Stimulated activated CD8-positive, alpha-beta memory T cell treated with anti-CD3 and anti-CD28 coated beads, Interleukin-7, amount 100 ng/mL, for 4 hours (primary cell): Measurements from ENCODE around the gene ITGA1.

Experiments
- DNase-seq, 2 donors: peaks; one replicate each; pipeline ENCODE4 v3.0.0-alpha.2; 2020; ENCODE audit warnings: low read depth in 2 of 2

ITGA1 gene

DNA sequence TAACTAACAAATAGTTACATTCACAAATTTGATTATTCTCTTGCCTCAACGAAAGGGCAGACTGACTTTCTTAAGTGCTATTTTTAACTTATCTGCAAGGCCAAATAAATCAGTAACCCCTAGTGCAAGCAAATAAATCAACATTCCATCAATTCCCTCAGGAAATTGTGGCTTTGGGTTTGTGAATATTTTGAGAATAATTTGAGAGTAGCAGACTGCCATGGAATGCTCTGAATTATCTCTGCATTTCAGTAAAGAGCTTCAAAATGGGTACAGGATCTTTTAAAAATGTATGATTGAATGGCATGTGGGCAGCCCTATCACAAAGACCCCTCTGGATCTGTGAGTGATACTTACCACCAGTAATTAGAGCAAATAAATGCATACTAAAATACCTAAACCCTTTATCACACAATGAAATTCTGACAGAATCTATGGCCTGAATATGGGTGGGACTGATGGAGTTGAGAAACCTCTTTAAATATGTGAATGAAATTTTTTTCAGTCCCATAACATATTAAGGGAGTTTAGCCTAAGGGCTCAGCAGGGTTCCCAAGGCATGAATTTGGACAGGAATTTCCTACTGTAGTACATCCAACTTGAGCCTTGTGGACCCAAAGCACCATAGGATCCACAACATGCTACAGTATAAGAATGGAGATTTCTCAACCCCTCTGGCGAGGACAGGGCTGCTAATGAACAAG, 109.0 kb downstream of the ITGA1 start:
- DNase-seq = no peak

DNA sequence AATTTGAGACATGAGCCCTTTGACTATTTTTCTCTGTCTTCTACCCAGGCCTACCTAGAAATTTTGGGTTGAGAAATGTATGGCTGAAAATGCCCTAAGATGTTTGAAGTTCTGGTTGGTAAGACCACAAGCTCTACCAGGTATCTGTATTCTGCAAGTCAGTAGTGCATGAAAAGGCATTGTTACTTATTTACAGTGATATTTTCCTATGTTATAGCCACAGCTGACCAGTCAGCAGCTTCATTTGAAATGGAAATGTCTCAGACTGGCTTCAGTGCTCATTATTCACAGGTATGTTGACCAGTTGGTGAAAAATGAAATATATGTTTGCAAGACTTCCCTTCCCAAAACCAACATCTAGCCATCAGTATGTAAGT, 109.5 kb downstream of the ITGA1 start:
- no peak for DNase-seq

DNA sequence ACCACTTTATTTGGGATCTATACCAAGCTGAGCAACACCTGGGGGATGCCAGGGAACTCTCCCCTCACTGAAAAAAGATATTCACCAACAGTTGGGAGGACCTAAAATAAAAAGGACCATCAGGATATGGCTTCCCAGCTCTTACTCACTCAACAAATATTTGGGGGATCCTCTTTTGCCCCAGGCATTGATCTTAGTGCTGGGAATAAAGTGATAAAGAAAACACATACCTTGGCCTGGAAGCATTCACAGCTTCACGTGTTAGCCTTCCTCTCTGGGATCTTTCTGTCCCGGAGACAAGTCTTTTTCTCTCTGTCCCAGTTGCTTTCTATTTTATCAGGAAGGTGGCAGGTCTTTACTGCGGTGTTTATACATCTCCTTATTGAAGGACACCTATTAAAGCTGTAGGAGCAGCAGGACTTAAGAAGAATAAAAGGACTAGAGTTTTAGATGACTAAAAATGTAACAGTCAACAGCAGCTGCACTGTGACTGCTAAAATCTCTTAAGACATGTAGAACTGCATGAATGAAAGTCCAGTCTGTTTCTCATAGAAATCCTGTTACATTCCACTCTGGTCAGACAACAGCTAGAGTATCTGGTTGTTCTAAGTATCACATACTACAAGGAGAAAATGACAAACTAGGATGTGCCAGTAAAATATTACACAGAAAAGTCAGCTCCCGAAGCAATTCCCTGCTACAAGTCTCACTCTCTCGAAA, 111.4 kb downstream of the ITGA1 start:
- no peak for DNase-seq

DNA sequence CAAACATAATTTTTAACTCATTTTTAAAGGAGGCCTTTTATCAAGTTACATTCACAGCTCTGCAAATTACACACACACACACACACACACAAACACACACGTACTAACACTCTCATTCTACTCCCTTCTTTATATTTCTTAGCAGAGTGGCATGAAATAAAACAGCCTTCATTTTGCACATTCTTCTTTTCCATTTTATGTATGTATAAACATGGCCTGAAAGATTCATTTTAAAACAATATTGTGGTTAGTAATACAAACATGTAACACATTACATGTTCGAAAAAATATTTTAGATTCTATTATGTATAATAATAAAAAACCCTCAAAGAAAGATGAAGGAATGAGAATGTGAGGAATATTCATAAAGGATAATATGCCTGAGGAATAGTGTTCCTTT, 115.4 kb downstream of the ITGA1 start:
- no peak for DNase-seq

DNA sequence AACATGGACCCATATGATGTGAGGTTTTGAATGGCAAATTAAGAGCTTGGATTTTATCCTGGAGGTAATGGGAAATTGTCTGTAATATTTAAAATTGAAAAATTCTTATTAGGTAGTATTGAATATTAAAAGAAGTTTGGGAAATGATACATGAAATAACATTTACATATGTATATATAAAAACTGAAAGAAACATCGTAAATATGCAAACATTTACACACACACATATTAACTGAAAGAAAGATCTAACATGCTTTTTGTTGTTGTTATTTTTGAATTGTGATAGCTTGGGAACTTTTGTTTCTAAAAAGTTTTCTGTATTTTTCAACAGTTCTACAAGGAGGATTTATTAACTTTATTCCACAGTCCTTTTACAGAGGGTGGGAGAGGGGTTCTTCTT, 118.6 kb downstream of the ITGA1 start:
- no peak for DNase-seq

GRCh38 chr5:52906845-52907244, 119.1 kb downstream of the ITGA1 start:
- no peak for DNase-seq

DNA sequence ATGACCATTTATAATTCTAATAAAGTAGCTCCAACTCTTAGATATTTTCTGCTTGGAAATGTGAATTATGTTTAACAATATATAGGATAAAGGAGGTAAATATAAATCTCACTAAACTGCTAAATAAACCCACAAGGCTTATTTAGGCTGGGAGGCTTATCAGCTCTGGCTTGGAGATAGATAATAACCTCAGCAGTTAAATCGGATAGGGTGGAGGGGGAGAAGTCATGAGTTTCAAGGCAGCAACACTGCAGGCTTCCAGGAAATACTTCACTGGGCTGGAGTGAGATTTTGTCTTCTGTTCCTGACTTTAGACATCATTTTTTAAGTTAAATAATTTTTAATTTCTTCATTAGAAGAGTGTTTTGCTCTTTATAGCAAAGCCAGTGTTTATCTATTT, 121.5 kb downstream of the ITGA1 start:
- DNase-seq = no peak

- DNase-seq = no peak
Observed at GRCh38 chr5:52910071-52910470, 122.4 kb downstream of the ITGA1 start.

DNA sequence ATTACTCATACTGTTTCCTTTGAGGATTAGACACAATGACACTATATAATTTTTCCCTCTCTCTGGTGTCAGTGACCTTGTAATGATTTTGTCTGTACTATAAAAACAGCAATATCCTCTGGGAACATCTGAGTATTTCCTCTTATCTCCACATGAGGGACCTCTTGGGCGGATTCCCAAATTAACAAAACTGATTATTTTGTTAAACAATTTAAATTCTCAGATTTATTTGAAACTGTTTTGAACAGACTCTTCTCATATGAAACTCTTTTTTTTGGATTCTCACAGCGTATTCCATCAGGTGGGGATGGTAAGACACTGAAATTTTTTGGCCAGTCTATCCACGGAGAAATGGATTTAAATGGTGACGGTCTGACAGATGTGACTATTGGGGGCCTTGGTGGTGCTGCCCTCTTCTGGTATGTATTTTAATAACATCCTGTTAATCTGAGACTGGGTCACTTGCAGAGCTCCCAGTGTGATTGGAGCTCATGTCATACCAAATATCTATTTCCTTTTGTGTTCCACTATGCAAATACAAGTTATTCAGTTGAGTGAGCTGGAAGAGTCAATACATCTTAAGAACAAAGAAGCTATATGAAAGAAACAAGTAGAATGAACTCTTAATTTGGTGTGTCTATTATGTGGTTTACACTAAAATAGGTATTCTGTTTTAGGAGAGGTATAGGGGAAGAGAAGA, 127.6 kb downstream of the ITGA1 start:
- peak in 1 of 2 donors; percentile 11 for DNase-seq

DNA sequence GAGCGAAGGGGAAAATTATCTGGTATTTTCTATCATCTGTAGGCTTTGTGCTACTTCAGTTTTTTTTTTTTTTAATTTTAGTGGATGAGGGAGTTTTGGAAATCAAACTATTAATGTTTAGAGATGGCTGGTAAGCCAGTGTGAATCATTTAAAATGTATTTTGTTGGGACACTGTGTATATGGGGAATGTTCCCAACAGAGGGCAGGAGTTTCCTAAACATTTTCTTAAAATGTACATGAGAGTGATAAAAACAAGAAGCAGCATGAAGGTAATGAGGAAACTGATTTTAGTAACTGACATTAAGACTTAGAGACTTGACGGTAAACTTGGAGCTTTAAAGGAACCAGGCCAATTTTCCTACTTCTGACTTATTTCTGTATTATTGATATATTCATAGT, 133.2 kb downstream of the ITGA1 start:
- DNase-seq = no peak

DNA sequence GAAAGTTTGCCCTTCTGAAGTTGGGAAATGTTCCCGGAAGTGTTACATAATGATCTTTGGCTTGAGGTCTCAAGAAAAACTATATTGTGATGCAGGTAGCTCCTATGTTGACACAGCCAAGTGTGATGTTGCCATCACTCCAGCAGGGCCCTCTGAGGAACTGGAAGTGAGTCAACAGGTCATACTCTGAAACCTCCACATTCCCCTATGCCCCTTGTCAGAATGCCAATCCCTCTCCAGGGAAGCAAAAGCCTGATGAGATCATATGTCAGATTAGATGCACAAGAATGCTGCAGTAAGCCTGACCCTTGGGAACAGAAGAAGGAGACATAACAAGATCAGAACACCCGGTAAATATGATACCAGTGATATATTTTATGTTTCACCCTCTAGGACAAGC, 134.7 kb downstream of the ITGA1 start:
- DNase-seq = no peak

- DNase-seq = no peak
Observed at GRCh38 chr5:52924456-52924855, 136.7 kb downstream of the ITGA1 start.

- DNase-seq = no peak
Observed at GRCh38 chr5:52925001-52925400, 137.3 kb downstream of the ITGA1 start.

- DNase-seq = no peak
Observed at GRCh38 chr5:52928689-52929088, 141.0 kb downstream of the ITGA1 start.

DNA sequence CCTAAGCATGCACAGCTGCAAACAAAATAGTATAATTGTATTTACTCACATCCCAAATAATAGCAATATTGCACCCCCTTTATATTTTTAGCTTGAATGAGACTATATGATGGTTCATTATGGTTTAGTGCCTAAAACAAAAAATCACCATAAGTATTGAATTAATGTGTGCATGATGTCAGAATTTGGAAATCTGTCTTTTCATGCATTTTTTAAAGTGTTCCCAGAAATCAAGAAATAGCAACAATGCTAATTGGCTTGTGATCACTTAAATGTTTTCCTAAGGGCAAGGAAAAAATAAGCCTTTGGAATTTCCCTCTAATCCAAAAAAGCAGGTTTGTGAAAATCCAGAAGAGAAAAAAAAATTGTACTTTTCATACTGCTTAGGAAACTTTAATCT, 150.5 kb downstream of the ITGA1 start:
- no peak for DNase-seq

DNA sequence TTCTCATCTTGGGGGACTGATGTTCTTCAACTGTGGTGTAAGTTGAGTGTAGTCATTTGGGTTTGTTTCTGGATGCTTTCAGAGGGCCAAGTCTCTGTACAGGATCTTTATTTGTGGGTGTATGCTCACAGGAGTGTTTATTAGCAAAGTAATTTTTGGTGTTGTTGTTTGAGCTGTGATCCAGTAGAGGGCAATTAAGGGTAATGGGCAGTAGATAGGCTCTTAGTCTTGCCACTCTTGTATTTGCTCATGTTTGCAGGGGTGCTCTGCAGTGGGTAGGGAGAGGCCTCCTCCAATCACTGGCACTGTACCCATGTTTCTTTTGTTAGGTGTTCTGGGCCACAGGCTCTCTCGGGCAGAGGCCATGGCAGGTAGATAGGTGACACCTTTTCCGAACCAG, 155.6 kb downstream of the ITGA1 start:
- DNase-seq = no peak

DNA sequence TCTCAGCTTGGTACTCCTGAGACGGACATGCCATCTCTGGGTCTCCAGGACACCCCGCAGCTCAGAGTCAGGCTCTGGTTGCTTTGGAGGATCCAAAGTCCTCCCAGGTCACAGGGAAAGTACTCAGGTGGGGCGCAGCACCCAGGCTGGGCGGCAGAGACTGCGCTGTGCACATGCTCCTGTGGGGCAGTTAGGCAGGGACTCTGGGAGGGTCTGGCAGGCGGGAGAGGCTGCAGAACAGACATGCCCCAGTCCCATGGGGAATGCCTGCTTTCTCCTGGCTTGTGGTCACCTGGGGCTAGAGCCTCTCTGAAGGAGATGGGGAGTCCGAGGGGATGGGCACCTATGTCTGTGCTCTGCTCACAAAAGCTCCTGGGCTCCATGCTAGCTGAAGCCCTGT, 156.1 kb downstream of the ITGA1 start:
- no peak for DNase-seq

GRCh38 chr5:52945040-52945439, 157.3 kb downstream of the ITGA1 start:
- DNase-seq = no peak

DNA sequence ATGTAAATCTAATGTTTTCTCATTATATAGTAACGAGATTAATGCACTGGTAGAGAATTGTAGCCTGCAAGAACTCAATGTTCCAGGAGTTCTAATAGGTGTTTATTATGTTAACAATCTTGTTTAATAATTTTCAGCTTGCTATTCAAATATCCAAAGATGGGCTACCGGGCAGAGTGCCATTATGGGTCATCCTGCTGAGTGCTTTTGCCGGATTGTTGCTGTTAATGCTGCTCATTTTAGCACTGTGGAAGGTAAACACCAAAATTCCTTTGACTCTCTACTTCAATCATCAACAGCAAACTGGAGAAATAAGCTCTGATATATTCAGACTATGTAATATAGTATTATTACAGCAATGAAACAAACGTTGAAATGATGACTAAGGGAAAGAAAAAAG, 159.5 kb downstream of the ITGA1 start:
- no peak for DNase-seq

GRCh38 chr5:52947851-52948250, 160.1 kb downstream of the ITGA1 start:
- no peak for DNase-seq

- DNase-seq = peak; percentile 7 to 25
Observed at GRCh38 chr5:52948418-52949076, 160.8 kb downstream of the ITGA1 start.

GRCh38 chr5:52950686-52951085, 163.0 kb downstream of the ITGA1 start:
- DNase-seq = no peak

GRCh38 chr5:52952483-52952882, 164.8 kb downstream of the ITGA1 start:
- DNase-seq = no peak
